ENCODE measurements around the gene MTCH2.

Gene MTCH2

DNA sequence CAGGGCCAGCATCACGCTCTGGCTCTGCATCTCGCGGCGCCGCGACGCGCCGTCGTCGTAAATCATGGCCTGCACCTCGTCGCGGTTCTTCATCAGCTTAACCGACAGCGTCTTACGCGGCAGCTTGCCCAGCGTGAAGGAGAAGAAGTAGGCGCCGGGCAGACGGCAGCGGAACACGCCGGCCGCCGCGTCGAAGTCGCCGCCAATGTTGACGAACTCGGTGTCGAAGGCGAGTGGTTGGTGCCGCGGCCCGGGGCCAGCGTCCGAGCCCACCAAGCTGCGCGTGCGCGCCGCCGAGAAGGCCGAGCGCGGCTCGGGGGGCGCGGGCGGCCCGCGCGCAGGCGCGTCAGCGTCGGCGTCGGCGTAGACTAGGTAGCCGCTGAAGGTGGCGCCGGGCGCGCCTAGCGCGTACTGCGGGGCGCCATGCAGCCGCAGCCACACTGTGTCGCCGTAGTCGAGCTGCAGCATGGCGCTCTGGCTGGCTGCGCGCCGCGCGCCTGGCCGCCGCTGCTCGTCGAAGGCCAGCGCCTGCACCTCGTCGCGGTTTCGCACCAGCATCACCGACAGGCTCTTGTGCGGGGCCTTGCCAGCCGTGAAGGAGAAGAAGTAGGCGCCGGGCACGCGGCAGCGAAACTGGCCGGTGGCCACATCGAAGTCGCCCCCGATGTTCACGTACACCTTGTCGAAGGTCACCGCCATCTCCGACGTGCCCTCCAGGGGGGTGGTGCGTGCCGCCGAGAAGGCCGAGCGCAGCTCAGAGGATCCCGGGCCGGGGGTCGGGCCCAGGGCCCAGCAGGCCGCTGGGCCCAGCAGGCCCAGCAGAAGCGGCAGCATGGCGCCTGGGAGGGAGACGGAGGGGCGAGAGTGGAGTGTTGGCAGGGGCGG is 52.1 kb downstream of the MTCH2 start:
- DNase-seq (ENCODE audit: low read depth in 2 of 2) = no peak

DNA sequence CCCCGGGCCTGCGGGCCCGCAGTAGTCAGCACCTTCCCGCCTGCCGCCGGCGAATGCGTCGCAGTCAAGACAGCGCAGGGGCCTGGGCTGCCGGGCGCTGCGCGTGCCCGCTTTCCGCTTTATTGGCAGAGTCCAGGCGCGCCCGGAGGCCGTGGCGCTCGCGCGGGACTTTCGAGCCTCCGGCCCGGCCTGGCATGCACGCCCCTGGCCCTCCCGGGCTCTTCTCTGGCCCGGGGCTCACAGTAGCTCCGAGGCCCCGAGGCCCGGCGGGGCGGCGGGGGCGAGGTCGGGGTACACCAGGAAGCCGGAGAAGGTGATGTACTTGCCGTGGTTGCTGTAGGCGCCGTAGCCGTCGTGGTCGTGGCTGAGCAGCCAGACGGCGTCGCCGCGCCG is 52.8 kb downstream of the MTCH2 start:
- no peak for DNase-seq (ENCODE audit: low read depth in 2 of 2)

DNA sequence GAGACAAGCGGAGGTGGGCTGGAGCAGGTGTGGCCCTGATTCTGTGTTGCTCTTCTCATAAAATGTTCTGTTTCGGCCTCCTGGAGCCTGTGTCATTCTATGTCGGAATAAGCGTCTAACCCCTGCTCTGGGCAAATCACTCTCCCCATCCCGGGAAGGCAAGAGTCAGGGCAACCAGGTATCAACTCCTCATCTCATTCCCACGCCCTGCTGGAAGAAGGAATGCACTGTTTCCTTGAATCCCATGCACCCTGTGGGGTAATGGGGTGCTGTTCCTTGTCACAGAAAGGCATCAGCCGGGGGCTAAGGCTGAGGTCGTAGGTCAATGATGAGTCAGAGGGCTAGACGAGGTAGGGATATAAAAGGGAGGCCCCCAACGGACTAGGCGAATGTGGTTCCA is 53.2 kb downstream of the MTCH2 start:
- DNase-seq (ENCODE audit: low read depth in 2 of 2) = no peak

DNA sequence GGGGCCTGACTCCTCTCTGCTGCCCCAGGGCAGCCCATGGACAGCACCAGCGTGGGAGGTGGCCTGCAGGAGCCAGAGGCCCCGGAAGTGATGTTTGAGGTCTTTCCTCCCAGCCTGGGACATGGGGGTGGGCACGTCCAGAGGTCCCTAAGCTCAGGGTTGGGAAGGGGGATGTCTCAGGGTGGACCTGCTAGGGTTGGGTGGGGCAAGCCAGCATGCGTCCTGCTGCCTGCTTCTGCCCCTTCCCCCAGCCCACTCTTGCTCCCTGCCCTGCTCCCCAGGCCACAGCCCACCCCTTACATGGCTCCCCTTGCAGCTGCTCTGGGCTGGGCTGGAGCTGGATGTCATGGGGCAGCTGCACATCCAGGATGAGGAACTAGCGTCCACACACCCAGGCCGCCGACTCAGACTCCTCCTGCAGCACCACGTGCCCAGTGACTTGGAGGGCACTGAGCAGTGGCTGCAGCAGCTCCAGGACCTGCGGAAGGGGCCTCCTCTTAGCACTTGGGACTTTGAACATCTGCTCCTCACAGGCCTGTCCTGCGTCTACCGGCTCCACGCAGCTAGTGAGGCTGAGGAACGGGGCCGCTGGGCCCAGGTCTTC is 54.5 kb downstream of the MTCH2 start:
- no peak for DNase-seq (ENCODE audit: low read depth in 2 of 2)

DNA sequence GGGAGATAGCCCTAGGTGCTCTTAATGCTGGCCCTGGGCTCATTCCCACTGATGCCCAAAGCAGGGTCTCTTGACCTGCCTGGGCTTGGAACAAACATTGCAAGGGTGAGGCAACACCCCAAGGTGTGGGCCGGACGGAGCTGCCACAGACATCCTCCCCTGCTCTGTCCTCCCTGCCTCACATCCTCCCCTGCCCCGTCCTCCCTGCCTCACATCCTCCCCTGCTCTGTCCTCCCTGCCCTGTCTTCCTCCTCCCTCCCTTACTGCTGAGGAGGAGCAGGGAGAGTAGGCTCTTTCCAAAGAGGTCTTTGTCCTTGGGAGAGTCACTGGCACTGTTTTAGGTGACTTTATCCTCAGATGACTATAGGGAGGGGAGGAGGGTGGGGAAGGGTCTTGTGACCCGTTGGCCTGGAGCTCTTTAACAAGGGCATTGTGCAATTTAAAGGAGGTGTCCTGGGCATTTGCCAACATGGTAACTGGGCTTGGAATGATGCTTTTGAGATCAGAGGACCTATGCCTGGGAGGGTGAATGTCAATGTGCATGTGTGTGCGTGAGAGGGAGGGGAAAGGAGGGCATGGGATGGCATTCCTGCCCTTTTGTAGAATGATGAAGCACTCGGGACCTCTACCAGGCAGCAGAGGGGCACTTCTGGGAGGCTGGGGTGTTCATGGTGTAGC is 55.2 kb downstream of the MTCH2 start:
- DNase-seq (ENCODE audit: low read depth in 2 of 2) = no peak

DNA sequence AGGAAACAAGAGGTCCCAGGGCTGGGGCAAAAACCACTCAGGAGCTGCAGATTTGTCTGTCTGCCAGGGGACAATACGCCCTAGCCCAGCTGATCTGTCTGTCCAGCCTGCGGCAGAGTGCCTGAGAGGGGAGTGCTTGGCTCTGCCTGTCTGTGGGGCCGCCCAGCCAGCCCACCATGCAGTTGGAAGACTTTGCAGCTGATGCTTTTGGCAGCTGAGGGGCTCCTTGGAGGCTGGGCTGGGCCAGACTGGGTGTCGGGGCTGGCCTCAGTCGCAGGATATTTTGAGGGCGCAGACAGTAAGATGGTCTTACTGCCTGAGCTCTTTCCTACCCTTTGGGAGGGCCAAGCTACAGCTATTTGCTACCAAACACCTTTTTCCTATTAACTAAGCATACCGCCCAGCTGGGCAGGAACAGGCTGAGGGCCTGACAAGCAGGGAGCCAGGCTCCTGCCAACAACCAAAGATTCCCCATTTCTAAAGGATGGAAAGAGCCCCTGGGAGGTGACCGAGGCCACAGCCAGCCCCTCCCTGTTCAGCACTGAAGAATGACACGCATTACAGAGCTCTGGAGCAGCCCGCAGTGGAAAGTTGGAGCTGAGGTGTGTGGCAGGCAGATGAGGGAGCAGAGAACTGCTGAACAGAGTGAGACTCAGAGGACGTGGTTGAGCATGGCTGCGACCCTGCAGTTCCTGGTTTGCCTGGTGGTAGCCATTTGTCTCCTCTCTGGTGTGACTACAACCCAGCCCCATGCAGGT is 56.1 kb downstream of the MTCH2 start, which contains the start of gene FAM180B:
Gene FAM180B (plus strand): TSS at position 581 of the 758 bp plus-strand sequence. CDS start 91 bp downstream, at position 672.
- DNase-seq (ENCODE audit: low read depth in 2 of 2) = no peak

DNA sequence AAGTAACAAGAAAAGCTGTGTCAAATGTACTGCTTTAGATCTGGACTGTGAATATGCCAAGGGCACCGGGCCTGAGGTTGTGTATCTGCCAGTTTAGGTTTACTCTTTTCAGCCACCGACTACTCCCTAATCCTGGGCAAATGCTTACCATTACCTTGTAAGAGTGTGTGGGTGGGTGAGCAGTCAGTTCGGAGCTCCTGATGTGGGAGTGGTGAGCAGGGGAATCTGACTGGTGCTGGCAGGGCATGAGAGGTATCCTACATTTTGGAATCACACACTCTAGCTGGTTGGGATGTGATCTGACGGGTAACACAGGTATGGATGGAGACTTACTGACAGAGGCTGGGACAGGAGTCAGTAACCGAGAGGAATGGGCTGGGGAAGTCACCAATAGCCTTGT is 58.5 kb downstream of the MTCH2 start:
- DNase-seq (ENCODE audit: low read depth in 2 of 2) = no peak

DNA sequence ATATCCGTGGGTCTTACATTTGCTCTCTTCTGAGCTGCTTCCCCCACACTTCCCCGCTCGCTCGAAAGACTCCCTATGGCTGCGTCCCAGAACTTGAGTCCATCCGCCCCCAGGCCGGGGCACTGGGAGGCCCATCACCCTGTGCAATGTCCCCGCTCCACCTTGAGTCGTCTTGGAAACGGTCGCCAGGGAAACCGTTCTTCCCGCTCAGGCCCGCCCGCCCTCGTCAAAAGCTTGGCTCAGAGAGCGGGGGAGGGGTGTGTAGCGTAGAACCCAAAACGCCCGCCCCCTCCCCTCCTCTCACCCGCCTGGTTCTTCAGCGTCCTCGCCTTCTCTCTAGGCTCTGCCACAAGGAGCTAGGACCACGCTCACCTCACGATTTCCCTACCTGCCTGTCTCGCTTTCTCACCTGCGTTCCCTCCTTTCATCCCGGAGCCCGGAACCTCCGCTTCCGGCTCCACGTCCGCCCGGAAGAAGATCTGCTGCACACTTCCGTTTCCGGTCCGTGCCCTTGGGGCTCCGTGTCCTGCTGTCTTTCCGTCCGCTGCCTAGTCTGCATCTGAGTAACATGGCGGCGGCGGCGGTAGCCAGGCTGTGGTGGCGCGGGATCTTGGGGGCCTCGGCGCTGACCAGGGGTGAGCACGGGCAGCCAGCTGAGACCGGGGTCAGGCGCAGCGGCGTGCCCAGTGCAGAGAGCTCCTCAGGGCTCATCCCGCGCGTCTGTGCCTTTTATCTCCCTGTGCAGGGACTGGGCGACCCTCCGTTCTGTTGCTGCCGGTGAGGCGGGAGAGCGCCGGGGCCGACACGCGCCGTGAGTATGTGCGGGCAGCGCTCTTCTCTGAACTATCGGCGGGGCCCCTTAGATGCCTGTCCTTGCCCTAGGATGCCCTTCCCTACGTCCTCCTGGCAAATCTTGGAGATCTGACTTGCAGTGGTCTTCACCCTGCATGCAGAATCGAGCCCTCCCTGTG is 63.5 kb downstream of the MTCH2 start, which contains the start of the genes KBTBD4 and NDUFS3:
Gene KBTBD4 (minus strand): TSS at position 447 of the 971 bp plus-strand sequence. CDS start 19 bp downstream, at position 428.
Gene NDUFS3 (plus strand): TSS at position 551 of the 971 bp plus-strand sequence. CDS start 18 bp downstream, at position 569.
- DNase-seq (ENCODE audit: low read depth in 2 of 2) = peak; percentile 82 to 84

DNA sequence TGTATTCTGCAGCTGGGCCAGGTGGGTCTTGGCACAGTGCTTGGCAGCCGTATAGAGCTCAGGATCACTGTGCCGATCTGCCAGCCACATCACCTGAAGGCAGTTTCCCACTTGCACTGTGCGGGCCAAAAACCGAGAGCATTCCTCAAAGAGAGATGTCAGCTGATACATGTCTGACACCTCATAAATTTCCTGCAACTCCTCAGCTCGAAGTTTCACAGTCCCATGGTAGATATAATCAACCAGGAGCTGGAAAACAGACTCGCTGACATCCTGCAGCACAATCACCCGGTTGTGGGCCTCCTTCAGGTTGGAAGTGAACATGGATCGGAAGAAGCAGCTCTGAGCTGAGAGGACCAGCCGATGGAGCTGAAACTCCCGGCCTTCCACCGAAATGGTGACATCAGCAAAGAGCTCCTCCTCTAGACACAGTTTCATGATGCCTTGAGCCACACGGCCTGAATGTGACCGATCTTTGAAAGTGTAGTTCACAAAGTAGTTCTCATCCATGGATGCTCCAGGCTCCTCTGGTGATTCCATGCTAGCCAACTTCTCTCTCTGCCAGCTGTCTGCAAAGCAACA is 64.8 kb downstream of the MTCH2 start:
- no peak for DNase-seq (ENCODE audit: low read depth in 2 of 2)

DNA sequence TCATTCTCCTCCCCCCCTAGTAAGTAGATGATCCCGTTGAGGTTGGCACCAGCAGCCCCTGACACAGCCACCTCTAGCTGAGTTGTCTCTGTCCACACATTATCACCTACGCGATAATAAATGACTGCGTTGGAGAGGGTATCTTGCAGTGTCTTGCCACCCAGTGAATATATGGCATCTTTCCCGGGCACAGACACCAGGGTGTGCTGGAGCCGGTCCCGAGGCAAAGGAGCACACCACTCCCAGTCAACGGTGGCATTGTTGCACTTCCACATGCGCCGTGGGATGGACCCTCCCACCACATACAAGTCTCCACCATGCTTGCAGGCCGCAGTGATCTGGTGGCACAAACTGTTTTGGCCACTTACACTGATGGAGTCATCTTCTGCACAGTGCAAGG is 69.0 kb downstream of the MTCH2 start:
- no peak for DNase-seq (ENCODE audit: low read depth in 2 of 2)

DNA sequence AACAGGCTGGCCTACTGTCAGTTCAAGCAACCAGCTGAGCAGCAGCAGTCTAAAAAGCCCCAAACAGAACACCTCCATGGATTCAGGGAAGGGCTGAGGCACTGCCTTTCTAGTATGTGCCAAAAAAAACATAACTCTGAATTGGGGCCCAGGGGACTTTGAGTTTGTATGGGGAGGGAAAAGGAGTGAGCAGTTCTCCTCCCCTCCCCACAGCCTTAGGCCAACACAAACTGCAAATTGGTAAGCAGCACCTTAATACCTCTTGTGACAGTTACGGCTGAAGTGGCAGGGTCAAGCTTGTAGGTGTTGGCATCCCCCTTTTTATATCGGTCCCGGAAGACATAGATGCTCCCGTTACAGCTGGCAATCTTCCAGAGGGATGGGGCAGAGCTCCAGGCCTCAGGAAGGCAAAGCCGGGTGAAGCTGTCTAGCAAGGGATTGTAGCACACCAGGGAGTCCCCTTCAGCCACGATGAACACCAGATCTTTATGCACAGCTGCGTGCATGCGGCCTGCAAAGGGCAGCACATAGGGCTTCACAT is 69.6 kb downstream of the MTCH2 start:
- DNase-seq (ENCODE audit: low read depth in 2 of 2) = no peak

DNA sequence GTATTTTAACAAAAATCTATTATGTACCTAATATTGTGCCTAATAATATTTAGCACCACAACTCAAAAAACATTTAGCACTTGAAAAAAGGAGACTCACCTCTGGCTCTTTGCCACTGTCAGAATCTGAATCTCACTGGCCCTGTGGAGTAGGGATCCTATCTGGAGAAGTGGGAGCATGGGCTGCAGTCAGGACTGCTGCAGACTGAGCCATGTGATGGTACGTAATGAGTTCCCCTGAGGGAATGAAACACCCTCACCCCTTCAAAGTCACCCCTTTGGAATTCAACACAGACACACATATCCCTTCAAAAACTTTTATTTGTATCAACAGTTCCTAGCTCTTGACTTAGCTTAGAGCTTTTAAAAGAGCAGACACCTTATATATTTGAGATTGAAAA is 70.5 kb downstream of the MTCH2 start:
- no peak for DNase-seq (ENCODE audit: low read depth in 2 of 2)

DNA sequence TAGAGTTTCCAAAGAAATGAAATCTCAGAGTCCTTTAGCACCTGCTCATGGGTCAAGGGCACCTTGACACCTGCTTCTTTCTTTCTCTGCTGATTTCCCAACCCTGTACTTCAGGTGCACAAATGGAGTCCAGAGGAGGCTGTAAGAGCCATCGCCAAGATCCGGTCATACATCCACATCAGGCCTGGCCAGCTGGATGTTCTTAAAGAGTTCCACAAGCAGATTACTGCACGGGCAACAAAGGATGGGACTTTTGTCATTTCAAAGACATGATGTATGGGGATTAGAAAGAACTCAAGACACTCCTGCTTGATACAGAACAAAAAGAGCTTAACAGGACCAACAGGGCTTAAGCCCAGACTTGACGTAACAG is 71.0 kb downstream of the MTCH2 start:
- no peak for DNase-seq (ENCODE audit: low read depth in 2 of 2)

DNA sequence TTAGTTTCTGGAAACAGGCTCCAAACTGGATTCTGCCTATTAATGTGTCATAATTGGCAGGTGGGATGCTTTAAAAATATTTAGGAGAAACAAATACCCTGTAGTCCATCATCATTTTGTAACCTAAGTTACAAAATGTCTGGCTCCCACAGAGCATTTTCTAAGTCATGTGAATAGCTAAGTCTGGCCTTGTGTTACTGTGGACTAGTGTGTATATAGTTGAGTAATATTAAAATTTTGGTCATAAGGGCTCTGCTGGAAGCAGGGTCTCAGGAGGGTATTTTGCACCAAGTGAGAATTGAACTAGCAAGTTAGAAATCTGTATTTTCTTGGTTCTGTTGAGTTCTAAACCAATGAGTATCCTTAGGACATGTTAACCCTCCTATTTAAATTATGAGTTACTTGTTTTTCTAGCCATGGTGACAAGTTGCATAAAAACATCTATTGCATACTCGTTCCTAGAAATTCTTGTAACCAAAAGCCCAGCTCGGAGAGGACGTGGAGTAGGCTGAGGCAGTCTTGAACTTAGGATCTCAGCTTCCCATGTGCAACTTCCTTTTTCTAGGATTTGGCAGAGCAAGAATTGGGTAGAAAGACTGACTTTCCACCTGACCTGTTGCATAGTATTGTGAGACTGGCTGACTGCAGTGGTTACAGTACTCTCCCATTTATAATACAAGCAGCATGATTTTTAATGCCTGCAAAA is 71.6 kb downstream of the MTCH2 start:
- DNase-seq (ENCODE audit: low read depth in 2 of 2) = no peak

DNA sequence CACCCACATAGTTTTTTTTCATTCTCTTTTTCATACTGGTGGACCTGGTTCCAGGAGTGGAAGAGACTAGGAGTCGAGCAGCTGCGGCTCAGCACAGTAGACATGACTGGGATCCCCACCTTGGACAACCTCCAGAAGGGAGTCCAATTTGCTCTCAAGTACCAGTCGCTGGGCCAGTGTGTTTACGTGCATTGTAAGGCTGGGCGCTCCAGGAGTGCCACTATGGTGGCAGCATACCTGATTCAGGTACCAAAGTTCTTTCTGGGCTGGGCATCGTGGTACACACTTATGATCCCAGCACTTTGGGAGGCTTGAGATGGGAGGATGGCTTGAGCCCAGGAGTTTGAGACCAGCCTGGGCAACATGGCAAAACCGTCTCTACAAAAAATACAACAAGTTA is 72.7 kb downstream of the MTCH2 start:
- no peak for DNase-seq (ENCODE audit: low read depth in 2 of 2)

All from stimulated activated CD4-positive, alpha-beta T cell treated with anti-CD3 and anti-CD28 coated beads, Interleukin-4, amount 100 ng/mL, for 48 hours (primary cell).